ENCODE measurements around the gene ZSWIM8.
A peak's percentile ranks its signal among the peaks of the same experiment; 100 is the strongest.
"Not testable (repeated sequence)": the region's sequence is repeated elsewhere in the genome, so short reads cannot be mapped to it uniquely, and the experiment has no call there.

Gene ZSWIM8, protein sequence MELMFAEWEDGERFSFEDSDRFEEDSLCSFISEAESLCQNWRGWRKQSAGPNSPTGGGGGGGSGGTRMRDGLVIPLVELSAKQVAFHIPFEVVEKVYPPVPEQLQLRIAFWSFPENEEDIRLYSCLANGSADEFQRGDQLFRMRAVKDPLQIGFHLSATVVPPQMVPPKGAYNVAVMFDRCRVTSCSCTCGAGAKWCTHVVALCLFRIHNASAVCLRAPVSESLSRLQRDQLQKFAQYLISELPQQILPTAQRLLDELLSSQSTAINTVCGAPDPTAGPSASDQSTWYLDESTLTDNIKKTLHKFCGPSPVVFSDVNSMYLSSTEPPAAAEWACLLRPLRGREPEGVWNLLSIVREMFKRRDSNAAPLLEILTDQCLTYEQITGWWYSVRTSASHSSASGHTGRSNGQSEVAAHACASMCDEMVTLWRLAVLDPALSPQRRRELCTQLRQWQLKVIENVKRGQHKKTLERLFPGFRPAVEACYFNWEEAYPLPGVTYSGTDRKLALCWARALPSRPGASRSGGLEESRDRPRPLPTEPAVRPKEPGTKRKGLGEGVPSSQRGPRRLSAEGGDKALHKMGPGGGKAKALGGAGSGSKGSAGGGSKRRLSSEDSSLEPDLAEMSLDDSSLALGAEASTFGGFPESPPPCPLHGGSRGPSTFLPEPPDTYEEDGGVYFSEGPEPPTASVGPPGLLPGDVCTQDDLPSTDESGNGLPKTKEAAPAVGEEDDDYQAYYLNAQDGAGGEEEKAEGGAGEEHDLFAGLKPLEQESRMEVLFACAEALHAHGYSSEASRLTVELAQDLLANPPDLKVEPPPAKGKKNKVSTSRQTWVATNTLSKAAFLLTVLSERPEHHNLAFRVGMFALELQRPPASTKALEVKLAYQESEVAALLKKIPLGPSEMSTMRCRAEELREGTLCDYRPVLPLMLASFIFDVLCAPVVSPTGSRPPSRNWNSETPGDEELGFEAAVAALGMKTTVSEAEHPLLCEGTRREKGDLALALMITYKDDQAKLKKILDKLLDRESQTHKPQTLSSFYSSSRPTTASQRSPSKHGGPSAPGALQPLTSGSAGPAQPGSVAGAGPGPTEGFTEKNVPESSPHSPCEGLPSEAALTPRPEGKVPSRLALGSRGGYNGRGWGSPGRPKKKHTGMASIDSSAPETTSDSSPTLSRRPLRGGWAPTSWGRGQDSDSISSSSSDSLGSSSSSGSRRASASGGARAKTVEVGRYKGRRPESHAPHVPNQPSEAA (N-terminal part only)

DNA sequence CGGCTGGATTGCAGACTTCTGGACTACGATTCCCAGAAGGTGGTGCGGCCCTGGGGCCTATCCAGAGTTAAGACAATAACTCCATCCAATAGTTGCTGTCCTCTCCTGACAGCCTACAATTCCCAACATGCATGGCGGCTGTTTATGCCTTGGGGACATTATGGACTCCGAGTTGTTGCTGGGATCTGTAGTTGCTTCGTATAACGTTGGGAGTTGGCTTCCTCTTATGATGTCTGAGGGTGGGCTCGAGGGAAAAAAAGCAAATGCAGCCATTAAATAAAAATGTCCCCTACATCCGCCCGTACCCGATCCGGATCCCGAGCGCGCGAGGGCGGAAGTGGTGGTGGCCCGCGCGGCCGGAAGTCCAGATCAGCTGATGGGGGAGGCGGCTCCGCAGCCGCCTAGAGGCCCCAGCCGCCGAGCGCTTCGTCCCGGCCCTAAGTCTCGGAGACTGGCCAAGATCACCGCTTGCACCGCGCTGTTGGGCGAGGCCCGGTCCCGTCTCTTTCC lies at the start of gene ZSWIM8:
Gene ZSWIM8 (plus strand): TSS at position 396 of the 510 bp plus-strand sequence. CDS start 273 bp downstream, outside the sequence.
- peak; percentile 91 to 98 for DNase-seq

DNA sequence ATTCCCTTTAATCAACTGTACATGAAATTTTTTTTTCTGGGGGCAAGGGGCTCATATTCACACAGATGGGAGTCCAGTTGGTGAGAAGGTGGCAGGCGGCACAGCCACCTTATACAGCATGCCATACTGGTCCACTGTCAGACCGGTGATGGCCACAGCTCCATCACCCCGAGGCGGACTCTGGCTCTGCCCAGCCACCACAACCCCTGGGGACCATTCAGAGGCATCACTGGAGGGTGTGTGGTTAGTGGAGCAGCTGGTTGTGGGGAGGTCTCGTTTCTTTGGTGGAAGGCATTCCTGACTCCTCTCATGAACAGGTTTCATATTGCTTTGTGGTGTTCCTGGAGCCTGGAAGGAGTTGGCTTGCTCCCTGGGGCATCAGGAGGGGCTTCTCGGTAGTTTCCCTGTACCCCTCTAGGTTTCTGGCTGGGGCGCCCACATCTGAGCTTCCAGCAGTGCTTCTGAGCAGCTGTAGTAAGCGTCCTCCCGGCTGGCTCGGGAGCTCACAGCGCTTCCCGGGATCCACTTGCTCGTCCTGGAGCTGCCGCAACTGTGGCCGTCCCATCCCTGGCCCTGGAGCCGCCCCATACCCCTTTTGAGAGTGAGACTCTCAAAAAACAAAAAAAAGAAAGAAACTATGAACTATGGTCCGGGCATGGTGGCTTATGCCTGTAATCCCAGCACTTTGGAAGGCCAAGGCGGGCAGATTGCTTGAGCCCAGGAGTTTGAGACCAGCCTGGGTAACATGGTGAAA lies 44.7 kb upstream of the ZSWIM8 start:
- not testable (repeated sequence) for DNase-seq

DNA sequence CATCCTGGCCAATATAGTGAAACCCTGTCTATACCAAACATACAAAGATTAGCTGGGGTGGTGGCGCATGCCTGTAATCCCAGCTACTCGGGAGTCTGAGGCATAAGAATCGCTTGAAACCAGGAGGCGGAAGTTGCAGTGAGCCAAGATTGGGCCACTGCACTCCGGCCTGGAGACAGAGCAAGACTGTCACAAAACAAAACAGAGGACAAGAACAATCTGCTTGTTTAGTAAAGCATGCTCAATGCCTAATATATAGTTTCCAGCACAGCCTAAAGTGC lies 43.0 kb upstream of the ZSWIM8 start:
- no peak for DNase-seq

DNA sequence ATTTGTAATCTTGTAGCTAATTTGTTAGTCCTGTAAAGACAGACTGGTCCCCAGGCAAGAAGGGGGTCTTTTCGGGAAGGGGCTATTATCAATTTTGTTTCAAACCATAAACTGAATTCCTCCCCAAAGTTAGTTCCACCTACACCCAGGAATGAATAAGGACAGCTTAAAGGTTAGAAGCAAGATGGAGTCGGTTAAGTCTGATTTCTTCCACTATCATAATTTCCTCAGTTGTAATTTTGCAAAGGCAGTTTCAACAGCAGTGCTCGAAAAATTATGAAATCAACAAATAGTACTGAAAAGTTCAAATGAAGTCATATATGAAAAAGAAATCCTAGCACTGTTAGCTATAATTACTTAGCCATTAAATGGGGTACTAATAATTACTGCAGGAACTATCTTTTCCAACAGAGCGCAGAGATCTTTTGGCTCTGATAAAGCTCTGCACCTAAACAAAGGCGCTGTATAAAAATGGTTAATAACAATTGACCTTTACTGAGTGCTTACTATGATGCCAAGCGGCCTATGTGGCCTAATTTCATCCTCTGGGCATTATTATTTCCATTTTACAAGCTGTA lies 42.0 kb upstream of the ZSWIM8 start:
- no peak for DNase-seq

DNA sequence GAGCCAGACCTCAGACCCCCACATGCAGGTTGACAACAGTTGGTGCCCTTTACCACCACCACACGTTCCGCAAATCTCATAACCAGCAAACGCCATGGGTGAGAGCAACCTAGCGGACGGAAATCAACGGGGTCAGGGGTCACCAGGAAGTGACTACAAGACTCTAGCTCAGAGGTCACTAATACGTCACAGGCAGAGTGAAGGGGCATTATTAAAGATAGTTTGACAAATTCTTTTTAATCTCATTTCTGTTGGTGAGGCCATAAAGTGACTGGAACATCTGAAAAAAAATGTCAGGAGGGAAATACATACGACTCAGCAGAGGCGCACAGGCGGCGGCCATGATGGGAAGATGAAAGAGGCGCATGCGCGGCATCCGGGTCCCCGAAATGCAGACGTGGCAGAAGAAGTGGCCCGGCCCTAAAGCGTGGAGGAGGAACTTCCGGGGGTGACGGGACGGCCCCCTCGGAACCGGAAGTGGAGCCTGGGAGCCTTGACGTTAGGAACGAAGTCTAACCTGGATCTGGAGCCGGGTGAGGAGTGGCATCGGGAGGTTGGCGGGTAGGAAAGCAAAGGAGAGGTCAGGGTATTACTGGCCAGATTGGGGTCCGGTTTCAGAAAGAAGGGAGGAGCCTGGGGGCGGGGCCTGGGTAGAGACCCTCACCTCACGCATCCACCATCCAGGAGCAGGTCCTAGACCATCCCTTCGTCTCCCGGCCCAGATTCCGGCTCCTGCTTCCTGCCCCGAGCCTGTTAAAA lies 41.3 kb upstream of the ZSWIM8 start, which contains the start of gene SEC24C:
Gene SEC24C (plus strand): TSS at position 468 of the 759 bp plus-strand sequence. CDS start 2,461 bp downstream, outside the sequence.
- peak; percentile 86 to 96 for DNase-seq

DNA sequence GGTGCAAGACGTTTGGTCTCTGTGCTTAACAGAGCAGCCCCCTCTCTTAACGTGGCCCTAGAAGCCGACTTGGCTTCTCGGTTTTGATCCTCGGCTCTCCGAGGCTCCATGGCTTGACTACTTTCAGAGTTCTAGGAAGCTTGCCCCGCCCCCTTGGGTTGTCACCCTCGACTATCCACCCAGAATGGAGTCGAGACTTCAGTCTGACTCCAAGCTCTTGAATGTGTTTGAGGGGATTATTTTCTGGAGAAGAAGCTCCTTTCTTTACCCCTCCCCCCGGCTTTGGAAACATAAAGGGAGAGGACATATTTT lies 40.8 kb upstream of the ZSWIM8 start:
- DNase-seq, result no peak

DNA sequence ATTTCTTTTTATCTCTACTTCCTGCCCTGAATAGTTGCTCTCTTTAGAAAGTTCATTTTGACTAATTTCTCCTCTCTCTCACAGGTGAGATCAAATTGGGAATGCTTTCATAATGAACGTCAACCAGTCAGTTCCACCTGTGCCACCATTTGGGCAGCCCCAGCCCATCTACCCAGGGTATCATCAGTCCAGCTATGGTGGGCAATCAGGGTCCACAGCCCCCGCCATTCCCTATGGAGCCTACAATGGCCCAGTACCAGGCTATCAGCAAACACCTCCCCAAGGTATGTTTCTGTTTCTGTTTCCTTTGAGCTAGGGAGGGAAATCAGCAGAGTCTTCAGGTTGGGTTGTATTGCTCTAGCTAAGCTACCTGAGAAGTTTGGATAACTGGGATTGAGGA lies 38.7 kb upstream of the ZSWIM8 start:
- no peak for DNase-seq

DNA sequence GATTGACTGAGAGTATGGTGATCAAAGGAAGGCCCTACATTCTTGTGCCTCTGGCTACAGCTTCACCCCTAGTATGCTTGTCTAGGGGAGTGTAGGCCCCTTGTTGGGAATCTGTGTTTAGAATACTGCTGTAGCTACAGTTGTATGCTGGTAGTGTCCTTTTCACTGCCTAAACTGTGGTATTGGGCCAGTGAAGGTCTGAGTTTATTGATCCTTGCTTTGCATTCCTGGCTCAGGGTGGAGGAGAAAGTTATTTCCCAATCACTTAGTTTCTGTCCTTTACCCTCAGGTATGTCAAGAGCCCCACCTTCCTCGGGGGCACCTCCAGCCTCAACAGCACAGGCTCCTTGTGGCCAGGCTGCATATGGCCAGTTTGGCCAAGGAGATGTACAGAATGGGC lies 34.6 kb upstream of the ZSWIM8 start:
- DNase-seq, result no peak

DNA sequence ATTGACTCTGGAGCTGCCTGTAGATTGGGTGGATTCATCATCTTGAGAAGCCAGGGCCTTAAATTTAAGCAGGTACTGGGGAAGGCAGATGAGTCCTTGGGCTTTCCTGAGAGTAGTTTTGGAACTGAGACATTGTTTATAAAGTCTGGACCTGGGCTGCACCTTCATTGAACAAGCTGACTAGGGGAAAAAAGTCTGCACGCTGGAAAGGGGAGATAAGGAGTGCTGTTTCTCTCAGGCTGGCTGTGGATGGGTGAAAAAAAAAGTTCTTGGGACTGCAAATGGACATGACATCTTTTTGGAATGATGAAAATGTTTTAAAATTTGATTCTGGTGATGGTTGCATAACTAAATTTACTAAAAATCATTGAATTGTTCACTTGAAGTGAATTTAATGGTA lies 29.2 kb upstream of the ZSWIM8 start:
- DNase-seq, result no peak

DNA sequence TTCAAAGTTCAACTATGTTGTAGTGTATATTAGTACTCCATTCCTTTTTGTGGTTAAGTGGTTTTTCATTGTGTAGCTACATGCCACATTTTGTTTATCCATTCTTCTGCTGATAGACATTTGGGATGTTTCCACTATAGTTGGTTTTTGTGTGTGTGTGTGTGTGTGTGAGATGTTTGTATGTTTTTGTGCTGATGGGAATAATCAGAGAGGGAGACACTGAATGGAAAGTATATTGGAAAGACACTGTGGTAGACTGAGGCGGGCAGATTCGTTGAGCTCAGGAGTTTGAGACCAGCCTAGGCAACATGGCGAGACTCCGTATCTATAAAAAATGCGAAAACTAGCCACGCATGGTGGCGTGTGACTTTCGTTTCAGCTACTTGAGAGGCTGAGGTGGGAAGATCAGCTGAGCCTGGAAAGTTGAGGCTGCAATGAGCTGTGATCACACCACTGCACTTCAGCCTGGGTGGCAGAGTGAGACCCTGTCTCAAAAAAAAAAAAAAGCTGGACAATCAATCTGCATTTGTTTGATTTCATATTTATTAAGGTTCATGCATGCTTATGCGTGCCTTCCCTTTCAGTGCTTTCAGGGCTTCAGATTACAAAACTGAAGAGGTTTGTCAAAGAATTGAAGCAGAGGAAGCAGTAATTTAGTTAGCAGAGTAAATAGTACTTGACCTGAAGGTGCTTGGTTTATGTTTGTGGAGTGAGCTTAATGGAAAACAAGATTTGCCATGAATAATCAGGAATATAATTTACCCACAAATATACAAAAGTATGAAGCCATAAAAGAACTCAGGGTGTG lies 26.5 kb upstream of the ZSWIM8 start:
- DNase-seq, result no peak

DNA sequence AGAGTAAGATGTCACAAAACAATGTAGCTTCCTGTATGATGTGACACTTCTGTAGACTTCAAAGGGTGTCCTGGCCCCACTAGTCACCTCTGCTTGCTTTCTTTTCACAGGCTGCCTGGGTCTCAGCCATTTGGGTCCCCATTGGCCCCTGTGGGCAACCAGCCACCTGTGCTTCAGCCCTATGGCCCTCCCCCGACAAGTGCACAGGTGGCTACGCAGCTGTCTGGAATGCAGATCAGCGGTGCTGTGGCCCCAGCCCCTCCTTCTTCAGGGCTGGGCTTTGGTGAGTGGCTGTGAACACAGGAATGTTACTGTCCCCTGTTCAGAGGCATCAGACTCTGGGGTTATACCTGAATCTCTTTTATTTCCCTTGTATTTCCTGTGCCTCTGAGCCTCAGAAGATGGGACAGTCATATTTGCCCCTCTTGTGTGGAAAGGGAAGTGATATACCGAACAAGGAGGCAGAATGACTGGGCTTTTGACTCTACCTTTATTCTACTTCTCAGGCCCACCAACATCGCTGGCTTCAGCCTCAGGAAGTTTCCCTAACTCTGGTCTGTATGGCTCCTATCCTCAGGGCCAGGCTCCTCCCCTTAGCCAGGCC lies 25.8 kb upstream of the ZSWIM8 start:
- DNase-seq, result no peak

DNA sequence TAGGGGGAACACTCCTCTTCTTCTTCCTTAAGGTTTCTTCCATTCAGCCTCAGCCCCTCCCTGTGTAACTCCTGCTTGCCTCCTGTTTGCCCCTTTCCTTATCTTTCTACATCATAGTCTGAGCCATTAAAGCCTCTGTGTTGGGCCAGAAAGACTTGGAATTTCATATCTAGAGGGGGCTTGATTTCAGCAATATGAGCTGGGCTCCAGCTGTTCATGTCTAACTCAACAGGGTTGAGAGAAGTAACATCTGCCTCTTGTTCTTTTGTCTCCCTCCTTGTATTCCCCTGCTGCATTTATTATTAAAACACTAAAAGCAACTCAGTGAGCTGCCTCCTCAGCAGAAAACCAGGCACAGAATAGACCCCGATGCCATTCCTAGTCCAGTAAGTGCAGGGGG lies 23.6 kb upstream of the ZSWIM8 start:
- no peak for DNase-seq

DNA sequence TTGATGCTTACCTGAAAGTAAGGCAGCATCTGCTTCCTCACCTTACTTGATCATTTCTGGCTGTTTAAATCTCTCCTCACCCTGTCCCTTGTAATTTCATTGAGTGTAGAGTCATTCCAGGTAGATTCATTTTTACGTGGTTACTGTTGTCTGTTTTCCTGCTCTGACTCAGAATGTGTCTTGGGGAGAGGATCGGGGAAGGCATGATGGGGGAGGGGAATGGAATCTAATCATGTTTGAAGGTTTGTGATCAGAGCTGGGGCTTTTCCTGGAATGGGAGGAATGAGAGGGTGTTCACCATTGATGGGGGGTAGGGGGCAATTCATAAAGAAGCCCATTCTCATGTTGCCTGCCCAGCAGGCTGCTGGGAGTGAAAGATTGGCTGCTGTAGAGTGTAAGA lies 22.5 kb upstream of the ZSWIM8 start:
- DNase-seq, result no peak

DNA sequence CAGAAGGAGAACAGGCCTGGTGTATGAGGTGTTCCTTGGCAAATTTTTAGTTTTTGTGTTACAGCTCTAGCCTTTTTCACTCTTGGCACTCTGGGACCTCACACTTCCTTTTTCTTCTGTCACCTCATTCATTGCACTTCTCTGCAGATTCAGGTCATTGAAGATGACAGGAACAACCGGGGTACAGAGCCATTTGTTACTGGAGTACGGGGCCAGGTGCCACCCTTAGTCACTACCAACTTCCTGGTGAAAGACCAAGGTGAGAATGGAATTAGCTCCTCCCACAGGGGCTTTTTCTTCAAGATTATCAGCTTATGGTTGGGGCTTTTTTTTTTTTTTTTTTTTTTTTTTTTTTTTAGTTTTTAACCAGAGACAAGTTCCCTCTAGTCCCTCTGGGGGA lies 22.1 kb upstream of the ZSWIM8 start:
- DNase-seq, result no peak

DNA sequence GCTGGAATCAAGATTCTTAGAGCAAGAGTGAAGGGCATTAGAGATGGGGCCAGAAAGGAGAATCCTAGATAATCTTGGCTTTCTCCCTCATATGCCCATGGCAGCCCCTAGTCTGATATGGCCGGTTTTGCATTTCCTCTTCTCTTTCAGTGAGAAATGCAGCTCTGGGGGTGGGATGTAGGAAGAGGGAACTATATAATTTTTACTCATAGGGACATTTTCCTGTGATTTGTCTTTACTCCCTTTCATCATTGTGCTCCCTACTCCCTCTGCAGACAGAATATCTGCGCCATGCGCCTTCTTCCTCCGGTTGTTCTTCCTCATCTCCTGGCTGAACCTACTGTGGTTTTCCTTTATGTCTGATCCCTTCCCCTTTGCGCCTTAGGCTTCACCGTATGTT lies 20.3 kb upstream of the ZSWIM8 start:
- no peak for DNase-seq

DNA sequence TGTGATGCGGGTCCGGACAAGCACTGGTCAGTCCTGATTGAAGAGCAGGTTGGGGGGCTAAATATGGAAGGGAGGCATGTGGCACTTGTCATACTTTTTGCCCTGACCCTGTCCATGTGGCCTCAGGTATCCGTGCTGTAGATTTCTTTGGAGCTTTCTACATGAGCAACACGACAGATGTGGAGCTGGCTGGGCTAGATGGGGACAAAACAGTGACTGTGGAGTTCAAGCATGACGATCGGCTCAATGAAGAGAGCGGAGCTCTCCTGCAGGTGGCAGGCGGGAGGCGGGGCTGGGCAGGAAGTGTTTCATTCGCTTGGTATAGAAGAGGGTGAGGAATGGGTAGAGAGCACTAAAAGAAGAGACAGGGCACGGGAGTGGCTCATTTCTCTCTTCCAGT lies 16.5 kb upstream of the ZSWIM8 start:
- DNase-seq, result no peak

DNA sequence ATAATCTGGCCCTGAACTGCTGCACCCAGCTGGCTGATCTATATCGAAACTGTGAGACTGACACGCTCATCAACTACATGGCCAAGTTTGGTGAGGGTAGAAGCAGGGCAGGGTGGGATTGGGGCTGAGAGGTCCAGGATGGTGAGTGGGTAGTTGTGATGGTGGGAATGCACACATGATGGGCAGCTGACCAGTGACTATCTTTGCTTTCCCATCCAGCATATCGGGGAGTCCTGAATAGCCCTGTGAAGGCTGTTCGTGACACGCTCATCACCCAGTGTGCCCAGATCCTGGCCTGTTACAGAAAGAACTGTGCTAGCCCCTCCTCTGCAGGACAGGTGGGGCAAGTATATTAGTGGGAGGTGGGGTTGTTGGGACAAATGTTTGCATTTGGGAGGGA lies 16.0 kb upstream of the ZSWIM8 start:
- DNase-seq, result no peak

DNA sequence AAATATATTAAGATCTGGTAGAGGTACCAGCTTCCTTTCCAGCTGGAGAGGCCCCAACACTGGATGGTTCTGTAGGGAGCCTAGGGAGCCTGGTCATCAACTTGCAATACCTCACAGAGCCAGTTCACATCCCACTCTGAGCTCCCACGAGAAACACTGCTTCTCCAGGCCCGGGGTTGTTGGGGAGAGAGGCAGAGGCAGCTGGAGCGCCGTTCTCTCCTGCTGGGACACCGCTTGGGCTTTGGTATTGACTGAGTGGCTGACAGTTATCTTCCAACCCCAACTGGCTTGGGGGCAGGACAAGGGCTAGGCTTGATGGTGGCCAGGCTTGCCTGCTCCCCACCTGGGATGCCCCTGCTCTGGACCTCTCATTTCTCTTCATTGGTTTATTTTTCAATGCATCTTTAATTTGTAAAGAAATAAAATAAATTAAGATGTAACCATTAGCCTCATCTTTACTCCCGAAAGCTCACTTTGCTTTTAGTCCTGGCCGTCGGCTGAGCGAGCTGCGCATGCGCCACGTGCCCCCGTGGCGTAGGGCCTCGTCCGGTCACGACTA lies 13.6 kb upstream of the ZSWIM8 start:
- DNase-seq, result peak in 1 of 2 donors; percentile 55
